ENCODE results near the gene GEMIN4.
"Not testable (repeated sequence)": the region's sequence is repeated elsewhere in the genome, so short reads cannot be mapped to it uniquely, and the experiment has no call there.

The GEMIN4 gene

DNA sequence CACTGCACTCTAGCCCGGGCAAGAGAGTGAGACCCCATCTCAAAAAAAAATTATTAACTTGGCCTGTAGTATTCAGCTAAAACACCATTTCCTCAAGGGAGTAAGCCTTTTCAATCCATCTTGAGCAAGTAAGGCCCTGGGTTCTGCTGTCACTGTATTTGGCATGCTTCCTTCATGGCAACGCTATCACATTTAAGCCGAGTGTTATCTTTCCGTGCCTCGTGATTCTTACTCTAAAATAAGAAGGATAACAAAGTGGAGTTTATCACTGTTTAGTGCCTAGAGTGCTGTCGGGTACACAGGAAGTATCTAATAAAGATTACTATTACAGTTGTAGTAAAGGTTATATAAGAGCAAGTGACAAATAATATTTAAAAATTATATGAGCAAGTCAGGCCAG is 46.2 kb downstream of the GEMIN4 start:
- in situ Hi-C loops (cut with MboI; ENCODE audit: low sequenced_read_pairs) = no loop called here

GRCh38 chr17:705011-705410 is 47.1 kb downstream of the GEMIN4 start:
- in situ Hi-C loops (cut with MboI; ENCODE audit: low sequenced_read_pairs) = no loop called here

- in situ Hi-C loops (cut with MboI; ENCODE audit: low sequenced_read_pairs) = no loop called here
These were observed 47.8 kb downstream of the GEMIN4 start for GRCh38 chr17:704111-704864.

- in situ Hi-C loops (cut with MboI; ENCODE audit: low sequenced_read_pairs) = no loop called here
These were observed 48.8 kb downstream of the GEMIN4 start for GRCh38 chr17:703081-703875.

DNA sequence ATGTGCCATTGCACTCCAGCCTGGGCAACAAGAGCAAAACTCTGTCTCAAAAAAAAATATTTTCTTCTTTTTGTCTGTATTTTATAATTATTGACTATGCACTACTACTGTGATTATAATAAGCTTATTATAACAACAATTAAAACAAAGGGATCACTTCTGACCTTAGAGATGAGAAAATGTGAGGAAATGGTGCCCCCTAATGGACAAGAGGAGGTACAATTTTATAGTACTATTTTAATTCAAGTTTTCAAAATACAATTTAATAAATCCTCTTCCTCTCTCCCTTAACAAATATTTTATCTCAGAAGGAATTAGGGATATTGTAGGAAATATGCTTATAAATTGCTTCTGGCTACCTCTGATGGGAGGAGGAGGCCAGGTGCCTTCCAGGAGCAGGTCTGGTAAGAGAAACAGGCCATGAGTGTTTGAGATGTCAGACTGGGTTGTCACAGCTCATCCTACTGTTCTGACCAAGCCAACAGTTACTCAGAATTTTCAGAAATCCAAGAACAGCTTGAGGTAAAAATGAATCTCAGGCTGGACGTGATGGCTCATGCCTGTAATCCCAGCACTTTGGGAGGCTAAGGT is 51.5 kb downstream of the GEMIN4 start:
- in situ Hi-C loops (cut with MboI; ENCODE audit: low sequenced_read_pairs) = no loop called here

DNA sequence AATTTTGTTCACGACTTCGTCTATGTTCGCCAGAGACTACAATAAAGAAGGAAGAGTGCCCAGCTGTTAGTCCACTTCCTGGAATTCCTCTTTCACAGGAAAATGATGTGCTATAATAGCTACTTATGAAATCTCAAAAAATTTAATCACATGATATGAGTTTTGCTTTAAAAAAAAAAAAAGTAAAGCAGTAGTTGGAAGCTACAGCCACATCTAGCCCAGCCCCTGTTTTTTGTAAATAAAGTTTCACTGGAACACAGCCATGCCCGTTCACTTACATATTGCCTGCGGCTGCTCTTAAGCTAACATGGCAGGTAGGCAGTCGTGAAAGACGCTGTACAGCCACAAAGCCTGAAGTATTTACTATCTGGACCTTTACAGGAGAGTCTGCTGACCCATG is 52.7 kb downstream of the GEMIN4 start:
- in situ Hi-C loops (cut with MboI; ENCODE audit: low sequenced_read_pairs) = no loop called here

GRCh38 chr17:698096-698495 is 54.0 kb downstream of the GEMIN4 start:
- in situ Hi-C loops (cut with MboI; ENCODE audit: low sequenced_read_pairs) = not testable (repeated sequence)

DNA sequence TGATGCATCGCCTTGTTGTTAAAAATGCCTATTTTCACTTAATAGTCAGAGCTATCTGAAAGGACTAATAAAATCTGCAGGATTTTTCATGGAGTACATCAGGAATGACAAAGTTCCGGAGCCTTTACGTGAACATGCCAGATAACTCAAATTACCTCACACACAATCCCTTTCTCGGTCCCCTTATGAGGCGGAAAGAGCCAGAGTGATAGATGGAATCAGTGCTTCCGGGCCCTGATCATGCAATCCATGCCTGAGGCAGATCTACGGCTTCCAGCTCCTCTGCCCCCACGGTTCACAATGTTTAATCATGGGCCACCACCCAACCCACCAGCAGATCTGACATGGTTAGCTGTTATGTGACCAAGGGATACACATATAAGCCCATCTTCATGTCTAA is 54.4 kb downstream of the GEMIN4 start:
- in situ Hi-C loops (cut with MboI; ENCODE audit: low sequenced_read_pairs) = no loop called here

DNA sequence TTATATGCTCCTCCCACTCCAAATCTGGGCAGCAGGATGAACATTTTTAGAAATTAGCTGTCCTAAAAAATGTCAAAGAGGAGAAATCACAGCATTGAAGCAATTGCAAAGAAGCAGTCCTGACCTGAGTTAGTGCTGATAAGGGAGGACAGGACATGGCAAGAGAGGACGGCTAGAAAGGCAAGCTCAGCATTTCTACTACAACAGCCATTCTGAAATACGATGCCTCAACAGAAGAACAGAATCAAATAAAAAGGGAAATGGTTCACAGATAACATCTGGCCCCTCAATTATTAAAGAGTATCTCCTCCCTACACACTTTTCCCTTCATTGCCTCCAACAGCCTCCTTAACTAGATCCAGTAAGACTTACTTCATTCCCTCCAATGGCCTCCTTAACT is 55.7 kb downstream of the GEMIN4 start:
- in situ Hi-C loops (cut with MboI; ENCODE audit: low sequenced_read_pairs) = no loop called here

Measured in HL-60/S4 (cell line).